HCT116 (cell line): ENCODE measurements around the gene MLH3. TPM values are rescaled to one million over a fixed set of nuclear protein-coding genes. Genes with fewer than 3 reads are reported as not detected.

Source experiments
- ATAC-seq: fragments of 200-7000 bp; cut with Tn5 transposase; 2 replicates; pipeline ENCODE4 v1.9.1; 2020; ENCODE audit warnings: mild to moderate bottlenecking, moderate library complexity
- BruUV-seq: library from RNA; stranded (reverse); fragments of 400-500 nt; replicated peaks from 2 replicates; lab custom pipeline; 2021; lab: Mats Ljungman, UMichigan
- CTCF ChIA-PET: fragments of 300-600 bp; sonication (Branson Sonifier 250); formaldehyde crosslinking; loops from one replicate; lab custom pipeline; 2021; ENCODE audit warnings: antibody characterized with exemption; lab: Charles Lee
- POLR2A ChIA-PET: fragments of 300-600, 350-600 bp; sonication (Branson Sonifier 250); formaldehyde crosslinking; loops from one replicate; lab custom pipeline; 2021; ENCODE audit warnings: antibody characterized with exemption; lab: Charles Lee
- RAD21 ChIA-PET, 2 experiments: fragments of 300-600 bp; sonication (Branson Sonifier 250); formaldehyde crosslinking; loops; one replicate each; lab custom pipeline; 2023; ENCODE audit warnings: low total read pairs in 2 of 2; ENCODE audit not compliant: uncharacterized antibody in 2 of 2, unreplicated experiment in 2 of 2, low non-redundant PET in 1 of 2; lab: Charles Lee
- DNase-seq: peaks from one replicate; pipeline ENCODE4 v3.0.0-alpha.2; 2010; ENCODE audit warnings: low read depth, low spot score
- H2AFZ ChIP-seq: fragments of 200-600 bp; shearing (Covaris generic), sonication (generic); 2 replicates; pipeline ENCODE4 v1.6.1; 2017; ENCODE audit warnings: low read depth, mixed run types, mixed read lengths, antibody characterized with exemption, low read length; ENCODE audit not compliant: poor library complexity, severe bottlenecking
- H3K27ac ChIP-seq: 2 replicates; pipeline ENCODE4 v1.5.1; 2012; ENCODE audit warnings: low read depth, low read length
- H3K27me3 ChIP-seq: fragments of 200-600 bp; sonication (generic); 2 replicates; pipeline ENCODE4 v1.6.1; 2016; ENCODE audit warnings: mixed run types, low read length, mixed read lengths; ENCODE audit not compliant: insufficient read depth
- H3K36me3 ChIP-seq, 2 experiments: fragments of 200-500 bp in 1 of 2; fragments of 200-600 bp in 1 of 2; sonication (Bioruptor generic) in 1 of 2; sonication (generic) in 1 of 2; 2 replicates each; pipeline versions ENCODE4 v1.5.1 to v1.6.1; 2014 to 2016; ENCODE audit warnings: low read length in 2 of 2, inconsistent platforms in 1 of 2, mixed read lengths in 1 of 2, mixed run types in 1 of 2; ENCODE audit not compliant: insufficient read depth in 2 of 2, control insufficient read depth in 1 of 2
- H3K4me1 ChIP-seq, 2 experiments: fragments of 200-600 bp in 1 of 2; sonication (generic) in 1 of 2; 2 replicates each; pipeline versions ENCODE4 v1.5.1 to v1.6.1; 2012 to 2017; ENCODE audit warnings: low read length in 2 of 2, inconsistent platforms in 1 of 2, mild to moderate bottlenecking in 1 of 2, mixed read lengths in 1 of 2, mixed run types in 1 of 2, moderate library complexity in 1 of 2; ENCODE audit not compliant: insufficient read depth in 2 of 2, control insufficient read depth in 1 of 2
- H3K4me2 ChIP-seq: fragments of 200-600 bp; sonication (generic); 2 replicates; pipeline ENCODE4 v1.6.1; 2017; ENCODE audit warnings: mixed run types, low read length, mixed read lengths
- H3K4me3 ChIP-seq, 2 experiments: fragments of 200-600 bp in 1 of 2; sonication (generic) in 1 of 2; replicated peaks in 1 of 2; 2 replicates each; pipeline ENCODE4 v1.5.1; 2011 to 2016; ENCODE audit warnings: low read length in 2 of 2, control low read depth in 1 of 2, low read depth in 1 of 2, mild to moderate bottlenecking in 1 of 2, mixed read lengths in 1 of 2, mixed run types in 1 of 2
- H3K79me2 ChIP-seq: fragments of 200-600 bp; sonication (generic); 2 replicates; pipeline ENCODE4 v1.6.1; 2017; ENCODE audit warnings: mild to moderate bottlenecking, mixed run types, low read length, moderate library complexity, mixed read lengths; ENCODE audit not compliant: insufficient read depth
- H3K9ac ChIP-seq: fragments of 200-600 bp; sonication (generic); 2 replicates; pipeline ENCODE4 v1.6.1; 2016; ENCODE audit warnings: low read length, mixed read lengths
- H3K9me2 ChIP-seq: fragments of 200-600 bp; sonication (generic), shearing (Covaris generic); 2 replicates; pipeline ENCODE4 v1.6.1; 2017; ENCODE audit warnings: mixed run types, mild to moderate bottlenecking, moderate library complexity; ENCODE audit not compliant: insufficient read depth
- H3K9me3 ChIP-seq, 2 experiments: fragments of 200-500 bp in 1 of 2; fragments of 200-600 bp in 1 of 2; sonication (Bioruptor generic) in 1 of 2; sonication (generic) in 1 of 2; 2 replicates each; pipeline ENCODE4 v1.6.1; 2014 to 2017; ENCODE audit warnings: low read length in 2 of 2, mixed read lengths in 2 of 2, inconsistent platforms in 1 of 2, low read depth in 1 of 2, mild to moderate bottlenecking in 1 of 2, mixed run types in 1 of 2, moderate library complexity in 1 of 2; ENCODE audit not compliant: control insufficient read depth in 1 of 2, insufficient read depth in 1 of 2
- H4K20me1 ChIP-seq: fragments of 200-600 bp; sonication (generic), shearing (Covaris generic); 2 replicates; pipeline ENCODE4 v1.6.1; 2017; ENCODE audit warnings: mixed run types, mild to moderate bottlenecking, moderate library complexity; ENCODE audit not compliant: insufficient read depth
- CTCF ChIP-seq, 3 experiments: fragments of 200-600 bp in 1 of 3; sonication (generic) in 1 of 3; IDR thresholded peaks in 2 of 3; conservative IDR thresholded peaks in 1 of 3; 2 replicates each; pipeline ENCODE4 v1.5.1; 2012 to 2017; ENCODE audit warnings: low read depth in 2 of 3, low read length in 2 of 3, antibody characterized with exemption in 1 of 3, borderline replicate concordance in 1 of 3, control low read depth in 1 of 3, mild to moderate bottlenecking in 1 of 3, mixed read lengths in 1 of 3, mixed run types in 1 of 3, moderate library complexity in 1 of 3; ENCODE audit not compliant: insufficient read depth in 1 of 3
- JUND ChIP-seq: IDR thresholded peaks from 2 replicates; pipeline ENCODE4 v1.6.1; 2012
- TCF7L2 ChIP-seq: IDR thresholded peaks from 2 replicates; pipeline ENCODE4 v1.7.0; 2011; ENCODE audit warnings: borderline replicate concordance, inconsistent platforms; ENCODE audit not compliant: insufficient read depth, insufficient read length; ENCODE audit errors: extremely low read depth
- ZBTB33 ChIP-seq: IDR thresholded peaks from 2 replicates; pipeline ENCODE4 v1.6.1; 2011; ENCODE audit warnings: mild to moderate bottlenecking, low read length, moderate library complexity; ENCODE audit not compliant: insufficient replicate concordance; ENCODE audit errors: extremely low read depth
- intact Hi-C: fragments of 100-400 bp; cut with micrococcal nuclease; formaldehyde crosslinking; loops from 2 replicates; pipeline ENCODE4 v1.10.0; 2022
- total RNA-seq: library from RNA; stranded (reverse); gene quantifications from one replicate; pipeline ENCODE4 v1.2.1, GENCODE V29; 2021; ENCODE audit not compliant: unreplicated experiment

MLH3 gene
- total RNA-seq, 1 experiment from 2014 or later, result 14.7 TPM

GRCh38 chr14:74981462-74981782 is 69.8 kb downstream of the MLH3 start:
- H3K9ac ChIP-seq, result no peak overlapping the region
- no peaks in the 10 kb centered on the region for H4K20me1 ChIP-seq
- no peaks in the 10 kb centered on the region for H3K9me2 ChIP-seq
- H3K27me3 ChIP-seq, result no peaks in the 10 kb centered on the region
- no peak overlapping the region for H3K4me2 ChIP-seq
- no peaks in the 10 kb centered on the region for H3K79me2 ChIP-seq
- TF ChIP-seq ZBTB33, result no peak
- no peak for TF ChIP-seq JUND
- TF ChIP-seq CTCF (IDR thresholded peaks at IDR 0.05 in 2 of 3, conservative IDR thresholded peaks at IDR 0.05 in 1 of 3; ENCODE audit: borderline replicate concordance in 1 of 3, insufficient read depth in 1 of 3, low read depth in 2 of 3, low read length in 2 of 3), result no peak
- TF ChIP-seq TCF7L2, result no peak
- ChIA-PET CTCF (no interaction called here), RAD21 (no interaction called here), POLR2A (no interaction called here)
- DNase-seq (no peak), ATAC-seq (no peak)
- no peak overlapping the region for H2AFZ ChIP-seq
- H3K36me3 ChIP-seq, result no peaks in the 10 kb centered on the region
- no peak overlapping the region; the same call in 1 of the 2 replicates for H3K27ac ChIP-seq
- H3K9me3 ChIP-seq, result no peaks in the 10 kb centered on the region
- no peak overlapping the region for H3K4me3 ChIP-seq
- no peaks in the 10 kb centered on the region for H3K4me1 ChIP-seq
- BruUV-seq, result no TSS peak
- intact Hi-C loops, result no loop called here
